ENCODE results near the gene NME3. TPM values are rescaled to one million over a fixed set of nuclear protein-coding genes. Genes with fewer than 3 reads are reported as not detected.
"Not testable (repeated sequence)": the region's sequence is repeated elsewhere in the genome, so short reads cannot be mapped to it uniquely, and the experiment has no call there.

Gene NME3
- total RNA-seq, 1 donor from 2014 or later, result 33.3 TPM

GRCh38 chr16:1809281-1809801, 38.0 kb upstream of the NME3 start:
- H3K9me3 Mint-ChIP-seq (ENCODE audit: unreplicated experiment), result no peaks in the 10 kb centered on the region
- no peak for TF ChIP-seq CTCF (IDR thresholded peaks at IDR 0.05; ENCODE audit: unreplicated experiment)
- peaks cover 32% of the 10 kb centered on the region for H3K36me3 Mint-ChIP-seq (ENCODE audit: low read depth, unreplicated experiment)
- no peak overlapping the region for H3K4me3 Mint-ChIP-seq (ENCODE audit: unreplicated experiment)
- DNase-seq (ENCODE audit: low spot score), result no peak
- peaks cover 3% of the 10 kb centered on the region for H3K27me3 Mint-ChIP-seq (ENCODE audit: unreplicated experiment)
- H3K4me1 Mint-ChIP-seq (ENCODE audit: unreplicated experiment), result no peaks in the 10 kb centered on the region
- no peak overlapping the region for H3K27ac Mint-ChIP-seq (ENCODE audit: unreplicated experiment)

DNA sequence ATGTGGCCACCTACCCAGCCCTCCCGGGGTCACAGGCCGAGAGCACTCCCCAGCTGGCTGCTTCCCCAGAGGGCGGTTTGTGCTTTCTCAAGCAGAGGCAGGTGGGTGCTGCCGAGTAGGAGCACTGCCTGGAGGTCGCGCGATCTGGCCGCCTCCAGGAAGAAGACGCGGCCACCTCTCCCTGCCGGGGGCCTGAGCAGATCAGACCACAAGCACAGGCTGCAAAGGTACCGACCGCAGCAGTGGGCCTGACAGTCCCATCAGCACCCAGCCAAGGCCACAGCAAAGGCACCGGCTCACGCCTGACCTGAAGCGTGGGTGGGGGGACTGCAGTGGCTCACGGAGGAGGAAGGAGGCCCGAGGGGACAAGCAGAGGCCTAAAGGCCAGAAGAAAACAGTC, 37.3 kb upstream of the NME3 start:
- no peak overlapping the region for H3K4me3 Mint-ChIP-seq (ENCODE audit: unreplicated experiment)
- no peak for TF ChIP-seq CTCF (IDR thresholded peaks at IDR 0.05; ENCODE audit: unreplicated experiment)
- H3K27me3 Mint-ChIP-seq (ENCODE audit: unreplicated experiment), result peaks cover 3% of the 10 kb centered on the region
- no peak for DNase-seq (ENCODE audit: low spot score)
- peaks cover 29% of the 10 kb centered on the region for H3K36me3 Mint-ChIP-seq (ENCODE audit: low read depth, unreplicated experiment)
- no peak overlapping the region for H3K27ac Mint-ChIP-seq (ENCODE audit: unreplicated experiment)
- no peaks in the 10 kb centered on the region for H3K9me3 Mint-ChIP-seq (ENCODE audit: unreplicated experiment)
- H3K4me1 Mint-ChIP-seq (ENCODE audit: unreplicated experiment), result no peaks in the 10 kb centered on the region

GRCh38 chr16:1807626-1808025, 36.3 kb upstream of the NME3 start:
- Mint-ChIP-seq H3K9me3 (ENCODE audit: unreplicated experiment) (no peaks in the 10 kb centered on the region), H3K27me3 (ENCODE audit: unreplicated experiment) (peaks cover 3% of the 10 kb centered on the region), H3K4me1 (ENCODE audit: unreplicated experiment) (no peaks in the 10 kb centered on the region), H3K27ac (ENCODE audit: unreplicated experiment) (no peak overlapping the region), H3K36me3 (ENCODE audit: low read depth, unreplicated experiment) (peaks cover 24% of the 10 kb centered on the region), H3K4me3 (ENCODE audit: unreplicated experiment) (no peak overlapping the region)
- no peak for TF ChIP-seq CTCF (IDR thresholded peaks at IDR 0.05; ENCODE audit: unreplicated experiment)
- DNase-seq (ENCODE audit: low spot score), result no peak

- Mint-ChIP-seq H3K9me3 (ENCODE audit: unreplicated experiment) (peaks cover 9% of the 10 kb centered on the region), H3K4me3 (ENCODE audit: unreplicated experiment) (peak overlapping the region; percentile 8), H3K4me1 (ENCODE audit: unreplicated experiment) (no peaks in the 10 kb centered on the region), H3K27ac (ENCODE audit: unreplicated experiment) (no peak overlapping the region), H3K27me3 (ENCODE audit: unreplicated experiment) (peaks cover 4% of the 10 kb centered on the region), H3K36me3 (ENCODE audit: low read depth, unreplicated experiment) (peaks cover 29% of the 10 kb centered on the region)
- TF ChIP-seq CTCF (IDR thresholded peaks at IDR 0.05; ENCODE audit: unreplicated experiment), result no peak
- DNase-seq (ENCODE audit: low spot score), result no peak
These were observed 29.4 kb upstream of the NME3 start for GRCh38 chr16:1800701-1801100.

DNA sequence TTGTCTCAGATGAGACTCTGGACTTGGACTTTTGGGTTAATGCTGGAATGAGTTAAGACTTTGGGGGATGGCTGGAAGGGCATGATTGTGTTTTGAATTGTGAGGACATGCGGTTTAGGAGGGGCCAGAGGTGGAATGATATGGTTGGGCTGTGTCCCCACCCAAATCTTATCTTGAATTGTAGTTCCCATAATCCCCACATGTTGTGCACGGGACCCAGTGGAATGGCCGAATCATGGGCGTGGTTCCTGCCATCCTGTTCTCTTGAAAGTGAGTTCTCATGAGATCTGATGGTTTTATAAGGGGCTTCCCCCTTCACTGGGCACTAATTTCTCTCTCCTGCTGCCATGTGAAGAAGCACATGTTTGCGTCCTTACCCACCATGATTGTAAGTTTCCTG, 27.9 kb upstream of the NME3 start:
- not testable (repeated sequence) for H3K27ac Mint-ChIP-seq (ENCODE audit: unreplicated experiment); H3K9me3 Mint-ChIP-seq (ENCODE audit: unreplicated experiment); H3K27me3 Mint-ChIP-seq (ENCODE audit: unreplicated experiment); DNase-seq (ENCODE audit: low spot score); H3K4me1 Mint-ChIP-seq (ENCODE audit: unreplicated experiment)
- Mint-ChIP-seq H3K4me3 (ENCODE audit: unreplicated experiment) (peak overlapping the region; percentile 27), H3K36me3 (ENCODE audit: low read depth, unreplicated experiment) (peaks cover 26% of the 10 kb centered on the region)
